Endothelial cell (in vitro differentiated cells): ENCODE data around the gene GRK1. TPM values are rescaled to one million over a fixed set of nuclear protein-coding genes. Genes with fewer than 3 reads are reported as not detected.

Experiments
- DNase-seq: peaks from one replicate; pipeline ENCODE4 v3.0.0; 2021; ENCODE audit warnings: low spot score
- H3K27ac Mint-ChIP-seq: one replicate; pipeline ENCODE4 v1.8.0; 2021; ENCODE audit warnings: mixed read lengths, inconsistent platforms; ENCODE audit not compliant: unreplicated experiment
- H3K27me3 Mint-ChIP-seq: one replicate; pipeline ENCODE4 v1.8.0; 2021; ENCODE audit warnings: mild to moderate bottlenecking, moderate library complexity, mixed read lengths, inconsistent platforms; ENCODE audit not compliant: unreplicated experiment
- H3K36me3 Mint-ChIP-seq: one replicate; pipeline ENCODE4 v1.8.0; 2021; ENCODE audit warnings: mild to moderate bottlenecking, low read depth, mixed read lengths, inconsistent platforms; ENCODE audit not compliant: unreplicated experiment
- H3K4me1 Mint-ChIP-seq: one replicate; pipeline ENCODE4 v1.8.0; 2021; ENCODE audit warnings: mild to moderate bottlenecking, mixed read lengths, inconsistent platforms; ENCODE audit not compliant: unreplicated experiment
- H3K4me3 Mint-ChIP-seq: one replicate; pipeline ENCODE4 v1.8.0; 2021; ENCODE audit warnings: mild to moderate bottlenecking, mixed read lengths, inconsistent platforms; ENCODE audit not compliant: unreplicated experiment
- H3K9me3 Mint-ChIP-seq: one replicate; pipeline ENCODE4 v1.8.0; 2021; ENCODE audit warnings: mixed read lengths, inconsistent platforms; ENCODE audit not compliant: unreplicated experiment
- CTCF ChIP-seq: fragments of 200-600 bp; sonication (generic); IDR thresholded peaks from one replicate; pipeline ENCODE4 v1.5.0; 2021; ENCODE audit warnings: antibody characterized with exemption; ENCODE audit not compliant: unreplicated experiment
- total RNA-seq: library from RNA; stranded (reverse); fragmentation: NEBNext Ultra II Directional; extraction: Animal tissue kit (Norgen Biotek cat#: 25700); gene quantifications from one replicate; pipeline ENCODE4 v1.2.1, GENCODE V29; 2021; ENCODE audit not compliant: unreplicated experiment

GRK1 gene
- total RNA-seq, 1 donor from 2014 or later, result 0.54 TPM

GRCh38 chr13:113746143-113746525 lies 79.1 kb downstream of the GRK1 start:
- TF ChIP-seq CTCF, result no peak
- H3K9me3 Mint-ChIP-seq, result no peaks in the 10 kb centered on the region

GRCh38 chr13:113746671-113747070 lies 79.7 kb downstream of the GRK1 start:
- Mint-ChIP-seq H3K4me1 (no peaks in the 10 kb centered on the region), H3K27ac (no peak overlapping the region), H3K9me3 (no peaks in the 10 kb centered on the region), H3K27me3 (peaks cover 15% of the 10 kb centered on the region), H3K4me3 (no peak overlapping the region), H3K36me3 (peaks cover 10% of the 10 kb centered on the region)
- no peak for DNase-seq
- TF ChIP-seq CTCF, result no peak

More at GRCh38 chr13:113746143-113746525, 79.1 kb downstream of the GRK1 start:
- H3K4me3 Mint-ChIP-seq, result no peak overlapping the region
- H3K27ac Mint-ChIP-seq, result no peak overlapping the region
- peaks cover 15% of the 10 kb centered on the region for H3K27me3 Mint-ChIP-seq
- peaks cover 10% of the 10 kb centered on the region for H3K36me3 Mint-ChIP-seq
- peaks cover 4% of the 10 kb centered on the region for H3K4me1 Mint-ChIP-seq
- DNase-seq, result no peak

- DNase-seq, result no peak
- no peak for TF ChIP-seq CTCF
- no peaks in the 10 kb centered on the region for H3K4me1 Mint-ChIP-seq
- H3K27me3 Mint-ChIP-seq, result peaks cover 12% of the 10 kb centered on the region
- no peak overlapping the region for H3K27ac Mint-ChIP-seq
- H3K36me3 Mint-ChIP-seq, result peaks cover 10% of the 10 kb centered on the region
- no peaks in the 10 kb centered on the region for H3K9me3 Mint-ChIP-seq
- no peak overlapping the region for H3K4me3 Mint-ChIP-seq
Observed at GRCh38 chr13:113747291-113747833, 80.3 kb downstream of the GRK1 start.

GRCh38 chr13:113748101-113748861 lies 81.3 kb downstream of the GRK1 start:
- Mint-ChIP-seq H3K27me3 (peaks cover 12% of the 10 kb centered on the region), H3K9me3 (no peaks in the 10 kb centered on the region), H3K27ac (no peak overlapping the region), H3K4me3 (no peak overlapping the region), H3K36me3 (peaks cover 10% of the 10 kb centered on the region), H3K4me1 (no peaks in the 10 kb centered on the region)
- TF ChIP-seq CTCF, result no peak
- no peak for DNase-seq

- DNase-seq, result no peak
- Mint-ChIP-seq H3K4me3 (no peak overlapping the region), H3K9me3 (no peaks in the 10 kb centered on the region), H3K4me1 (peaks cover 3% of the 10 kb centered on the region), H3K36me3 (peaks cover 10% of the 10 kb centered on the region), H3K27me3 (peaks cover 11% of the 10 kb centered on the region), H3K27ac (no peak overlapping the region)
- no peak for TF ChIP-seq CTCF
Observed at GRCh38 chr13:113748862-113749451, 81.9 kb downstream of the GRK1 start.
